Fibroblast of peridontal ligament (primary cell): ENCODE data around the gene HOXA11.

ENCODE experiments used
- DNase-seq: peaks from one replicate; pipeline ENCODE4 v3.0.0-alpha.2; 2010; ENCODE audit errors: extremely low read depth

The HOXA11 gene

DNA sequence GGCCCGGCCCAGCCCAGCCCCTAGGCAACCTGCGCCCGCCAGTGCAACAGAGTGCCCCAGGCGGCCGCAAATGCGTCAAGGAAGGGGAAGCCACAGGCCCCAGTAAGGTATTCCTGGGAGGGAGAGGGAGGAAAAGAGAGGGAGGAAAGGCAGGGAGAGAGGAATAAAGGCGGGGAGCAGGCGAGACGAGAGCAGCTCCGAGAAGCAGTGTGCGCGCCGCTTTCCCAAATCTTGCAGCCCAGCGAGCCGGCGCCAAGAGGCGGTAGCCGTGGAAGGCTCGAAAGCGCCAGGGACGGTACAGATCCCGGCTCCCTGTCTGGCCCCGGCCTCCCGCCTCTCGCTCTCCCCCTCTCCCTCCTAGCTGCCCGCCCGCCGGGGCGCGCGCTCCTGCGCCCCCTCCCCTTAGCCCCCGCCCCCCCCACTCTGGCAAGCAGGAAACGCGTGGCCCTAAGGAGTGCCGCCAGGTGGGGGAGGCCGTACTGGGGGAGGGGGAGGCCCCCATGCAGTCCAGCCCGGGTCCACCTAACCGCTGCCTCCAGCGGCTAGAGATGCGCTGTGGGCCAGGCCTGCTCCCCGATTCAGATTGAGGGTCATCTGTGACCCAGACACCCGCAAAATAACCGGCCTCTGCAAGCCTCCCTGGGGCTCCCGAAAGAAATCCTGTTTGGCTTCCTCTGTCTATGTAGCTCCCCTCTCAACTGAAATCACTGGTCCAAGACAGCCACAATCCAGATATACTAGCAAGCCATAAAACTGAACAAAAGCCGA is 15.2 kb downstream of the HOXA11 start:
- DNase-seq = no peak

GRCh38 chr7:27168265-27168947 is 16.6 kb downstream of the HOXA11 start:
- no peak for DNase-seq

- DNase-seq = no peak
Measured at GRCh38 chr7:27167916-27168264, 17.1 kb downstream of the HOXA11 start.

DNA sequence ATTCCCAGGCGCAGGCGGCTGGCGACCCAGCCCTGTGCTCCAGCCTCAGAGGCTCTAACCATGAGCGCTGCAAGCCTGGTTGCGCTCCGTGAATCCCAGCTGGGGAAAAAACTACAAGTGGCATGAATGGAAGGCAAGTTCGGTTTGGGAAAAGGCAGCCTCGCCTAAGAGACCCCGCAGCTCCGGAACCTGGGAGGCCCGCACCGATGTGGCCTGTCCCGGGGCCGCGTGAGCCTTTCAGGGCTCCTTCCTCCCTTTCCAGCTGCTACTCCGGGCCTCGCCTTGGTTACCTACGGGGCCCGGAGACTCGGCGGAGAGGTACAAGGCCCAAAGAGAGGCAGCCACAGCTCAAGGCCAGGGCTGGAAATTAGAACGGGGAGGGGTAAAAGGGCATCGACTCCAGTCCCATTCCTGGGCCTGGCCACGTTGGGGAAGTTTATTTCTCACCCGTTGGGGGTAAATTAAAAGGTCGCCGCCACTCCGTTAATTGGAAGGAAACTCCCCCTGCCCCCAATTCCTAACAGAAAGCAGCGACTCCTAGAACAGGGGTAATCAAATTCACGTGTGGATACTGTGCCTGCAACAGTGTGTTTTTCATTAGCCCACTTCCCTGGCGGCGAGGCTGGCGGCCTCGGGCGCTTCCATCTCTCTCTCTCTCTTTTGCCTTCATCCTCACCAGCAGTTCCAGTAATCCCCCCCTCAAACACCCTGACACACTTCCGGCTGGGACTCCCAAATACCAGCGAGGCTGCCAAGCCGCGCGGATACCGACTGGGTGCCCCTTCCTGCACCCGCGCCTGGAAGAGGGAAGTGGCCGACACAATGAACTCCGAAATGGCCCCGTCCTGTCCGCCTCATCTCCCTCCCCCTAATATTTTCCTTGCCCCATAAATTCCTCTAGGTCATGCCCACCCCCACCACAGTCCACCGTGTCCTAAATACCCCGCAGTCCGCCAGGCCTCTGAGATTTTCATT is 18.2 kb downstream of the HOXA11 start:
- no peak for DNase-seq

GRCh38 chr7:27165996-27166530 is 19.0 kb downstream of the HOXA11 start:
- DNase-seq = no peak

GRCh38 chr7:27165089-27165995 is 19.7 kb downstream of the HOXA11 start, which contains the start of gene HOXA9:
Gene HOXA9 (minus strand): TSS chr7:27165537. CDS start chr7:27165457, 80 bp downstream.
- DNase-seq = no peak

DNA sequence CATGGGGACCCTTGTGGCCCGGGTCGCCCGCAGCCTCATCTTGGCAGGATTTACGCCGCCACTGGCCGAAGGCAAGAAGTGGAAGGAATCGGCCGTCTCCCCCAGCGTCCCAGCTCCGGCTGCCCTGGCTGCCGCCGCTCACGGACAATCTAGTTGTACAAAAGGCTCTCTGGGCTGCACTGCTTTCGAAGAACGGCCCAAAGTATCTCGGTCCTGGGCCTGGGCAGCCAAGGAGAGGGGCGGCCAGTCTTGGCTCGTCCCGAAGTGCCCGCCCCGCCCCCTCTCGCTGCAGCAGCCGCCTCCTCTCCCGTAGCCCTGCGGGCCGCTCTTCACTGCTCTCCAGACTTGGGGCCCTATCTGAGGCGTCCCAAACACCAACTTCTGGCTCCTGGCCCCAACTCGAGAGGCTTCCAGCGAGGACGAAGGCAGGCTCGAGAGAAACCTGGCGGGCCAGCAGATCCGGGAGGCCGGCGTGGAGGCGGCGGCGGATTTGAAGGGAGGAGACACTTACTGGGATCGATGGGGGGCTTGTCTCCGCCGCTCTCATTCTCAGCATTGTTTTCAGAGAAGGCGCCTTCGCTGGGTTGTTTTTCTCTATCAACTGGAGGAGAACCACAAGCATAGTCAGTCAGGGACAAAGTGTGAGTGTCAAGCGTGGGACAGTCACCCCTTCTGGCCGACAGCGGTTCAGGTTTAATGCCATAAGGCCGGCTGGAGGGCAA is 20.5 kb downstream of the HOXA11 start:
- no peak for DNase-seq

DNA sequence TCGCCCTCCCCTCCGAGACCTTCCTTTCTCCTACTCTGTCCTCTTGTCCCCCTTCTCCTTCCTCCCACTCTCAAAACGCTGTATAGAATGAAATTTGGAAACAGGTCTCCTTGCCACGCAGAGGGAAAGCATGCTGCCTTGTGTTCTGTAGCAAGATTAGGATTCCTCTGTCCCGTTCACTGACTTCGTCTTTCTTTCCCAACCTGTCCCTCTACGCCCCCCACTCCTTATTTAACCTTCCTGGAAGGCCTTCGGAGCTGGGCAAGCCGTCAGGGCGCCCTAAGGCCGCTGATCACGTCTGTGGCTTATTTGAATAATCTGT is 21.0 kb downstream of the HOXA11 start:
- no peak for DNase-seq

GRCh38 chr7:27163288-27164044 is 21.6 kb downstream of the HOXA11 start:
- no peak for DNase-seq

- DNase-seq = no peak
Measured at GRCh38 chr7:27162561-27163287, 22.3 kb downstream of the HOXA11 start.

DNA sequence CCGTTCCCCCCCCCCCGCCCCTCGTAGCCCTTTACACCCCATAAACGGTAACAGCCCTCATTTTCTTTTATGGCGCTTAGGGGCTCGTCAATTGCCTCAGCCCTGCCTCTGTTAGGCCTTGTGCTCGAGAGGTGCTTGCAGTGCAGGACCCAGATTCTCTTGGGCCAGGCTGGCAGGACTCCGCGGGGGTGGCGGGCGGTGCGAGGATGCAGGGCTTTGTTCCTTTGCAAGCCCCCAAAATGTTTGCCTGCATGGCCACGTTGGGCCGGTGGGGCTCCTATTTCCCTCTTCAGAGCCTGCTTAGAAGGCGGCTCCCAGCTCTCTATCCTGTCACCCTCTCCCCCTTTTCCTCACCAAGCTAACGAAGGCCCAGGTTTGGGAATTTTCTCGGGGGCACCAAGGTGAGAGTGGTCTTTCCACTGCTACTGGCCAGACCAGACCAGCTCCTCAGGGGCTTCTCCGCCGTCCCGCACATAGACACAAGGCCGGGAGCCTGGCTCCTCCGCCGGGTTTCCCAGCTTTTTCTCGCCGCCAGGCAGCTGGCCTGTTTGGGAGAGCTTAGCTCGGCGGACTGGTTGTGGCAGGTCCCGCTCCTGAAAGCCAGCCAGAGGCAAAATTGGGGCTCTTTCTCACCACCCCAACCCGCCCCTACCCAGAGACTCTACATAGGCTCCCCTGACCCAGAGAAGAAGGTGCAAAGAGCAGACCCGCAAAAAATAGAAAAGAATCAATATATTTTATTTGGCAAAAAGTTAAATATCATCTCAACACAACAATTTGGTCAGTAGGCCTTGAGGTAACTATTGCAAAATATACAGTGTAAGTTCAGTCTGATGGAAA is 23.1 kb downstream of the HOXA11 start:
- no peak for DNase-seq

DNA sequence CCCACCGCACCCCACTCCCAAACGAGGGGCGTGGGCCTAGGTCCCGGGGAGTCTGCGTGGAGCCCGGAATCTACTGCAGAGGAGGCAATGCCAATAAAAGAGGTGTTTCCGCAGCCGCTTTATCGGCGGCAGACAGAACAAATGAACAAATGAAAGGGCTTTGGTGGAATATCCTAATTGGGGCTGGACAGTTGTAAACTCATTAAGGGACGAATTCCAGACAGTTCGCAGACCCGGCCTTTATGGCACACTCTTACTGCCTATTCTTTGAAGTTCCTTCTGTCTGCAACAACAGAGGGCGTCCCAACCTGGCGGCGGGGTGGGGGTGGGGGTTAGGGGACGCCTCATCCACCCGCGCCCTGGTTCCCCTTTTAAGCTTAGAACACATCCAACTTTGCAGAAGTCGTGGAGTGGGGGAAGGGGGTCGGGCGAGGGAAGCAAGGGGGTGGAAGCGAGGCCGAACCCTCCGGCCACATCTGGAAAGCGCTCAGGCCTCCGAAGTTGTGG is 23.8 kb downstream of the HOXA11 start:
- DNase-seq = no peak

DNA sequence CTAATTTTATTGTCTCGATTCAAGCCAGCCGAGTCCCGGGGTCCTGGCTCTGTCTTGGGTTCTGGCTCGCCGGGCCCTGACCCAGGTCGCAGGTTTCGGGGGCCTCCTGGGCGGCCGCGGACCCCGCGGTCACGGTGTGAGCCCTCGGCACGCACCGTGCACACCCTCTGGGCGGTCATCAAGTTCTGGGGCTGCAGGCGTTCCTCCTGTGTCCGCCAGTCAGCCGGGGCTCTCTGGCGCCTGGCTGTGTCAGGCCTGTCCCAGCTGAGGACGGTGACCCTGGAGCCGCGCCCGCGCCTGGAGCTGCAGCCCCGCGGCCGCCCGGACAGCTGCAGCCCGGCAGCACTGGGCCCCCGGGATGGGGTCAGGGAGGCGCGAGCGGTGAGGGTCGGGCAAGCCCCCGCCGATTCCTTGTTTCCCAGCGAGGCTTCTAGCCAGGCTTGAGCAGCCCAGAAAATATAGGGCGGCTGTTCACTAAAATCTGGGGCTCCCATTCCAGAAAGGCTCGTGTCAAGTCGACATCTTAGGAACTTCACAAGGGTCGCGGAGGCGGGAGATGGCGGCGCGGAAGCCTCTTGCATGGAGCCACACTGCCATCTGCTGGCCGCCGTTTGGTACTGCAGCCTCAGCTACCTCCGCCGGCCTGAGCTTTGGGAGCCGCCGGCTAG is 24.4 kb downstream of the HOXA11 start:
- peak; percentile 77 for DNase-seq

- DNase-seq = no peak
Measured at GRCh38 chr7:27160145-27160545, 24.9 kb downstream of the HOXA11 start.

DNA sequence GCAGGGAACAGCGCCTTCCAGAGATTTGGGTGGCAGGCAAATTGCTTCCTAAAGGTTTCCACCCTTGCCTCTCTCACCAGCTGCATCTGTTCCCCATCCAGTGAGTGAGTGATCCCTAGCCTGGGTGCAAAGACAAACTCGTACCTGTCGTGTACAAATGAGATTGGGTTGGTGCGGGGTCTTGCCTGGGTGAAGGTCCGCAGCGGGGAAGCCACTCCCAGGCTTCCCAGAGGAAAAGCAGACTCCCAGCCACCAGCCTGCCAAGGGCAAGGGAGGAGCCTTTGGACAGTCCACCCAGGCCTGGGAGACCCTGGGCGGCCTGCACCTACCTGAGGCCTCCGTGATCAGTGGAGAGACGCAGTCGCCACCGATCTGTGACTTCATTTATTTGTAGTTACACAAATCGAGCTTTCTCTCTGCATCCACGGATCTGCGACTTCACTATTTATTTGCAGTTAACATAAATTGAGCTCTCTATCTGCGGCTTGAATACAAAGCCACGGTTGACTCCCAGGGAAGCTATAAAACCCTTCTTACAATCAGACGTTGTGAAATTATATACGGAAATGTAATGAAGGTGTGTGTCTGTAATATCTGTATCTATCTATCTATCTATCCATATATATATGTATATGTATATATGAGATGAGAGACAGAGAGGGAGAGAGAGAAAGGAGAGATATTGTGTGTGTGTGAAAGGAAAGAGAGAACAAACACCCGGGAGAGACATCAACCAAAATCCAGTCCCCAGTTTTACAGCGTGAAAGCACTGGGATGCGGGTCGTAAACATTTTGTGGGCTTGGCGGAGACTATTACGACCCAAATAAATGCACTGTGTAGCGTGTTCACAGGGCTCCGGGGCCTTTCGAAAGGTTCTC is 25.5 kb downstream of the HOXA11 start:
- no peak for DNase-seq
